ENCODE measurements around the gene LOXHD1.

LOXHD1 gene

DNA sequence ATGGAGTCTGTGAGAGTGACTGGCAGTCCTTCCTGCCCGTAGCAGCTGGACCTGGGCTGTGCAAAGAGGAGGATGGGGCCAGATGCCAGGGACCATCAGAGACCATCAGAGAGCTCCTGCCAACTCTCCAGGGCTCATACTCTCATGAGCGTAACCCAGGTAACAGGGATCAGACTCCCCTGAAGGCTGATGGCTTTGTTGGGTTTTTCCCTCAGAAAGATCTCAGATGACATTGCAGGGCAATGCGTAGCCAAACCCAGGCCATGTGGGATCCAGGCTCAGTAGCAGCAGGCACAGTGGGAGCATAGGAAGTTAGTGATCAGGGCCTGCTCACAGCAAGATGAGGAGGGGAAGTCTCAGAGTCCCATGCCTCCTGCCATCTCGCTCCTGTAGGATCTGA, 218.0 kb downstream of the LOXHD1 start:
- no peak for DNase-seq

DNA sequence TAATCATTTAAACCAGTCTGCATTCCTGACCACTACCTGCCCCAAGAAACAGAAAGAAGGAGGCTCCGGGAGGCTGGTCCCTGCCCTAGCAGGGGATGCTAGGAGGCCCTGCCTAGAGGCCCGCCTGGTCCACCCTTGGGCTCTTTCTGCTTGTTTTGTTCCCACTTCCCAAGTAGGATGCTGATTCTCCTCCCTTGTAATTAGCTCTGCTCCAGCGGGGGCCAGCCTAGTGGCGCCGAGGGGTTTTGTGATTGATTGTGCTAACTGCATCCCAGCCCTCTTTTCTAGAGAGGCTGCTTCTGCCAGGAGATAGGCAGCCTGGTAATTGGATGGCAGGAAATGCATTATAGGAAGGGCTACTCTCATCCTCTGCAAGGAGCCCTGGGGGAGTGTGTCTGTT, 220.0 kb downstream of the LOXHD1 start:
- no peak for DNase-seq

DNA sequence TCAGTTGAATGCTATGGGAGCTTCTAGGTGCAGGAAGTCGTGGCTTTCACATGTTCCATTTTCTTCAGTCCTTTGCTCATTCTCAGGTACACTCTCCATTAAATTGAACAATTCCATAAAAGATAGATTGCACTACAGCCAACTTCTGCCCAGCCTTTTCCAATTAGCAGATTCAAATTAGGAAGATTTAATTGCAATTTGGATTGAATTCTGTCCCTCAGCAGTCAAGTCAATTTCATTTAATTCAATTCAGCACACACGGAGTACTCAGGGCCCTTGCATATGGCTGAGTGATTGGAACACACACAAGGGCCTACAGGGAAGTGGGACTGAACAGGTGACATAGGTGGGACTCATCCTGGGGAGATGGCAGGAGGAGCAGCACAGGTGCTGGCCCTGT, 220.4 kb downstream of the LOXHD1 start:
- no peak for DNase-seq

DNA sequence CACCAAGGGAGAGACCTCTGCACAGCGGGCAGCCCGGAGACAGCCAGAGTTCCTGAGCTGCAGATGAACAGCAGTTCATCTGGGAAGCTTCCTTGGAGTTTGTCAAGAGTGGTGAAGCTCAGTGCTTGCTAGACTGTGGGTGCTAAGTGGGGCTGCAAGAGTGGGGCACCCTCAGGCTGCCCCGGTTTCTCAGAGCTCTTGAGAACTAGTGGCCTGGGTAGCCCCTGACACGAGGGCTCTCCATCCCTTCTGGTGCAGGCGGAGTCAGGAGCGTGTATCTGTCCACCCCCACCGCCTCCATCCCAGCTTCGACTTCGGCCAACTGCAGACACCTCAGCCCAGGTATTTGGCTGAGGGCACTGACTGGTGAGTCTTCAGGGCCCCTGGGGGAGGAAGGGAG, 222.0 kb downstream of the LOXHD1 start:
- no peak for DNase-seq

DNA sequence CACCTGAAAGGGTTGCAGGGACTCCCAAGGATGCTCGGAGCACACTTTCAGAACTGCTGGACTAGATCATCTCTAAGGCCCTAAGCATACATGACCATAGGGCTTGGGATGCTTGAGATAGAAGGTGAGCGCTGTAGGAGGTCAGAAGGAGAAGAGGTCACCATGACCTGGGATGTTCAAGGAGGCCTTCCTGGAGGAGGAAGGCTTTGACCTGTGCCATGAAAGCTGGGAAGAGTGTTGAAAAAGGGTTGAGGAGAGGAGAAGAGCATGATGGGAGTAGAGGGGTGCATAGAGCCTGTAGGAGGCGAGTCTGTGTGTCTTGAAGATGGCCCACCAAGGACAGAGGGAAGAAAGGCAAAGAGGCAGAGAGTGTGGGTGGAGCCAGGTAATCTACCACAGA, 222.4 kb downstream of the LOXHD1 start:
- no peak for DNase-seq

DNA sequence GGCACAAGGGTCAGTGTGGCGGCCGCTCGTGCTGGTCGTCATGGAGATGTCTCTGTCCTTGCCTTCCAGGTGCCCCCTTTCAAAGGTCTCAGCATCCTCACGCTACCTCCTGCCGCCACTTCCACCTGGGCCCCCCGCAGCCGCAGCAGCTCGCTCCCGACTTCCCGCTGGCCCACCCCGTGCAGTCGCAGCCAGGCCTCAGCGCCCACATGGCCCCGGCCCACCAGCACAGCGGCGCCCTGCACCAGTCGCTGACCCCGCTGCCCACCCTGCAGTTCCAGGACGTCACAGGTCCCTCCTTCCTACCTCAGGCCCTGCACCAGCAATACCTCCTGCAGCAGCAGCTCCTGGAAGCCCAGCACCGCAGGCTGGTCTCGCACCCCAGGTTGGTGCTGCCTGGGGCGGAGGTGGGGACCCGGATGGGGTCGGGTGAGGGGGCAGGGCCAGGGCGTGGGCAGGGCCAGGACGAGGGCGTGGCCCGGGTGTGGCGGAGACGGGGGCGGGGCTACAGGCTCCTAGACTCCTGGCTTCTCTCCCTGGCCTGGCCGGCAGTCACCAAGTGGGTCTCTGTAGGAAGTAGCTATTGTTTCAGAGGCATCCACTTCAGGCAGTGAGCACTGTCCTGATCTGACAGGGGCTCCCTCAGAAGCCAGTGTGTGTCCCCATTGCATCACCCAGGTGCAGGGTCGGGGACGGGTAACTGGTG, 223.7 kb downstream of the LOXHD1 start:
- no peak for DNase-seq

DNA sequence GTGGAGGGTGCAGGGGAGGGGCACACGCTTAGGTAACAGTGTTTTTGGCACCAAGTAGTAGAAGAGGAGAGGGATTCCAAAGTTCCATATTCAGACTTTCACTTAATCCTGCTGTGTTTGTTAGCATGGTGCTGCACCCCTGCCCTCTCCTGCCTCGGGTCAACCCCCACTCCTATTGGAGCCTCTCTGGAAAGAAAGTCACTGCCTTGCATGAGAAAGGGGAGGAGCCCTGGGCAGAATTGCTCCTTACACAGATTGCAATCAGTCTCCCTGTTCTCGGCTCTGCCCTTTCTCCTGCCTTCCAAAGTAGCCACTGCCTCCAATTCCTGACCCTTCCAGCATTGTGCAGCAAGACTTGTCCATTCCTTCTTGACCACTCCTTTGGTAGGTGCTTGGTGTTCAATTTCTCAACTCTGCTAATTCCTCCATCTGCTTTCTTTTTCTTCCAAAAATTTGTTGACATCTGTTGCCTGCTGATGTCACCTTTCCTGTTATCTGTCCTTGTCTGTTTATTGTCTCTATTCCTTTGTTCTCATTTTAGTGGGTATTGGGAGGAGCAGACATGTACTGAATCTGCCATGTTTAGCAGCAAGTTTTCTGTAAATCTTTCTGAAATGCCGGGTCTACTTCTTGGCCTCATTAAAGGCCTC, 225.4 kb downstream of the LOXHD1 start:
- DNase-seq, result no peak

DNA sequence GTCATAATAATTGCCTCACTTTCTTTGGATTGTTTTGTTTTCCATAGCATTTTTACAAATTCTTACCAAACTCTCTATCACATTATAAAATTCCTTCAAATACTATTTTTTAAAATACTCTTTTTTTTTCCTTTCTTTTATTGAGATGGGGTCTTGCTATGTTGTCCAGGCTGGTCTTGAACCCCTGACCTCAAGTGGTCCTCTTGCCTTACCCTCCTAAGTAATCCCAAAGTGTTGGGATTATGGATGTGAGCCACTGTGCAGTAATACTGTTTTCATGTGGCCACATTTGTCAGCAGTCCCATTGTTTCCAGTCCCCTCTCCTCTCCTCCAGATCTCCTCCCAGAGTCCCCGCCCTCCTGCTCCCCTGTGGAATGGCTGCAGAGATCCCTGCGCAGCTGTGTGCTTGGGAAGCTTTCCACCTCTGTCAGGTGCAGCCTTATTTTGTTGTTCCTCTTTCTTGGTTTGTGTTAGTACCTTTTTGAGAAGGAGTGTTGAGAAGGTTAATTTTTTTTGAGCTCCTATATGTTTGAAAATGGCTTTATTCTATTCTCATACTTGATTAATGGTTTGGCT, 227.3 kb downstream of the LOXHD1 start:
- no peak for DNase-seq

DNA sequence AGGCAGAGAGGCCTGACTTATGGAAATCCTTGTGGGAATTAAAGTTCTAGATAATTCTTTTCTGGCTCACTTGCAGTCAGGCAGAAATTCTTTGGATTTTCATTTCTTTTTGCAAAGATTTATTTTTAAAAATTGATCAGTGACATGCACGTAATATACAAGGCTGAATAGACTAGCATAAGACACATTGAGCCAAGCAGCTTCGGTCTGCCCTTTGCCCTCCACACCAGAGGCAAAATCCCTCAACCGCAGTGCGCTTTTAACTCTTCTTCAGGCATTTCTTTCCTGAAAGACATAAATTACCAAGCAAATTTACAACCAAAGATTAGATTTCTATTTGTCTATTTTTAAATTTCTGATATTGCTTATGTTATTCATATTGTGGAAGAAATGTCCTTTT, 227.9 kb downstream of the LOXHD1 start:
- no peak for DNase-seq

DNA sequence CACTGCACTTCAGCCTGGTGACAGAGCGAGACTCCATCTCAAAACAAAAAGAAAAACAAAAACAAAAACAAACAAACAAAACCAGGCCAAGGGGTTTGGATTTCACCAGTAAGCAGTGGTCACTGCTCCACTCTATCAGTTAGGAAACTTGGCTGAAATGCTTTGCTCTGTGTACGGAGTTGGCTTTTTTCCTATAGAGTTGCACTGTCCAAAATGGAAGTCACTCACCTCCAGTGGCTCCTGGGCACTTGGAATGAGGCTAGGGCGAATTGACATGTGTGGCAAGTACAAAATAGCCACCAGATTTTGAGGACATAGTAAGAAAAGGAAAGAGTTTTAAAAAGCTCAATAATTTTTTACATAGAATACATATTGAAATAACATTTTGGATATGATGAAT, 228.7 kb downstream of the LOXHD1 start:
- DNase-seq, result no peak

DNA sequence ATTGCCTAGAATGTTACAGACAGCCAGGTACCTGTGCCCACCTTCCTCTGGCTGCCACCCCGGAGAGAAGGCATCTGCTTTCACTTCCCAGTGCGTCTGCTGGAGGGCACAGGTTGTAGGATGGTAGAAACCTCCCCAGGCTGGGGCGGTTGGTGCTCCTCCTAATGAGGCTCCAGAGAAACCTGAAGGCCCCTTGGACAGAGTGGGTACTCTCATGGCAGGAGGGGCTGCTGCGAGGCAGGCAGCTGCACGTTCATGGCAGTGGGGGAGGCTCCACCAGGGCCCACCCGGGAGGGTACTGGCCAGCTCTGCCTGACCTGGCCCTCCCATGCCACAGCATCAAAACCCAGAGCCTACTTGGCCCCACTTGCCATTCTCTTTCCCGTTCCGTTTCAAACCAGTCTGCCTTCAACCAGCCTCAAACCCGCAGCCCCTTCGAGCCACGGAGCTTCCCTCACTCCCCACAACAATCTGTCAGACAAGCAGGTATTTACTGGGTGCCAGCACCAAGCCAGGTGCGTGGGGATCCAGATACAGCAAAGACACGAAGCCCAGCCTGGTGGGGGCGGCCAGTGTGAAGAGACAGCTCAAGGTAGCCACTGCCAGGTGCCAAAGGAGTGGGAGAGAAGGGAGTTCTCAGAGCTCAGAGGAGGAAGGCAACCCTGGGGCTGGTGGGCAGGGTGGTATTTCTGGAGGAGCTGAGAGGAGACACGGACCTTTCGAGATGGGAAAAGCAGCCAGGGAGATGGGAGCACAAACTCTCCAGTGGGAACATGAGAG, 229.6 kb downstream of the LOXHD1 start:
- no peak for DNase-seq

Measured in activated CD4-positive, alpha-beta T cell treated with anti-CD3 and anti-CD28 coated beads, Interleukin-2, amount 50 U/mL, for 48 hours (primary cell).